Endothelial cell of umbilical vein (primary cell): Measurements from ENCODE around the gene RSL1D1.

Experiments used
- POLR2AphosphoS5 ChIP-seq: IDR thresholded peaks from 2 replicates; pipeline ENCODE4 v1.6.1; 2012; ENCODE audit warnings: low read depth, mild to moderate bottlenecking, control low read depth, low read length, moderate library complexity; ENCODE audit not compliant: insufficient read depth
- TF ChIP-seq, protein P1 (sequence below): IDR thresholded peaks from 2 replicates; pipeline ENCODE4 v1.6.1; 2011; ENCODE audit not compliant: insufficient read depth, insufficient read length
- TF ChIP-seq, protein P2 (sequence below), 2 donors: IDR thresholded peaks; 1 replicate in 1 of 2; 2 replicates in 1 of 2; pipeline ENCODE4 v1.5.1; 2011; ENCODE audit warnings: low read length in 2 of 2, mild to moderate bottlenecking in 2 of 2, moderate library complexity in 2 of 2, control low read depth in 1 of 2, inconsistent platforms in 1 of 2, low read depth in 1 of 2; ENCODE audit not compliant: insufficient read depth in 1 of 2; ENCODE audit errors: extremely low read depth in 1 of 2

- TF ChIP-seq POLR2AphosphoS5: no peak
- TF ChIP-seq, protein P1, sequence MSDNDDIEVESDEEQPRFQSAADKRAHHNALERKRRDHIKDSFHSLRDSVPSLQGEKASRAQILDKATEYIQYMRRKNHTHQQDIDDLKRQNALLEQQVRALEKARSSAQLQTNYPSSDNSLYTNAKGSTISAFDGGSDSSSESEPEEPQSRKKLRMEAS: no peak
- TF ChIP-seq, protein P2, sequence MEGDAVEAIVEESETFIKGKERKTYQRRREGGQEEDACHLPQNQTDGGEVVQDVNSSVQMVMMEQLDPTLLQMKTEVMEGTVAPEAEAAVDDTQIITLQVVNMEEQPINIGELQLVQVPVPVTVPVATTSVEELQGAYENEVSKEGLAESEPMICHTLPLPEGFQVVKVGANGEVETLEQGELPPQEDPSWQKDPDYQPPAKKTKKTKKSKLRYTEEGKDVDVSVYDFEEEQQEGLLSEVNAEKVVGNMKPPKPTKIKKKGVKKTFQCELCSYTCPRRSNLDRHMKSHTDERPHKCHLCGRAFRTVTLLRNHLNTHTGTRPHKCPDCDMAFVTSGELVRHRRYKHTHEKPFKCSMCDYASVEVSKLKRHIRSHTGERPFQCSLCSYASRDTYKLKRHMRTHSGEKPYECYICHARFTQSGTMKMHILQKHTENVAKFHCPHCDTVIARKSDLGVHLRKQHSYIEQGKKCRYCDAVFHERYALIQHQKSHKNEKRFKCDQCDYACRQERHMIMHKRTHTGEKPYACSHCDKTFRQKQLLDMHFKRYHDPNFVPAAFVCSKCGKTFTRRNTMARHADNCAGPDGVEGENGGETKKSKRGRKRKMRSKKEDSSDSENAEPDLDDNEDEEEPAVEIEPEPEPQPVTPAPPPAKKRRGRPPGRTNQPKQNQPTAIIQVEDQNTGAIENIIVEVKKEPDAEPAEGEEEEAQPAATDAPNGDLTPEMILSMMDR (IDR thresholded peaks at IDR 0.05; ENCODE audit: extremely low read depth in 1 of 2, insufficient read depth in 1 of 2, low read depth in 1 of 2, low read length in 2 of 2): no peak
Measured at GRCh38 chr16:11884035-11884434, 32.7 kb upstream of the RSL1D1 start.
